ENCODE data around the gene NADSYN1.

NADSYN1 gene

GRCh38 chr11:71543866-71544265 lies 90.9 kb downstream of the NADSYN1 start:
- H3K9me3 Mint-ChIP-seq: peaks cover 10% of the 10 kb centered on the region
- H3K4me1 Mint-ChIP-seq: peaks cover 22% of the 10 kb centered on the region
- H3K4me3 Mint-ChIP-seq: no peak overlapping the region
- H3K27ac Mint-ChIP-seq: no peak overlapping the region
- H3K27me3 Mint-ChIP-seq (ENCODE audit: low read depth): peaks cover 11% of the 10 kb centered on the region
- peaks cover 4% of the 10 kb centered on the region for H3K36me3 Mint-ChIP-seq (ENCODE audit: low read depth)
- TF ChIP-seq CTCF (IDR thresholded peaks at IDR 0.05; ENCODE audit: unreplicated experiment in 3 of 3): no peak

- Mint-ChIP-seq H3K4me3 (no peak overlapping the region), H3K4me1 (peaks cover 18% of the 10 kb centered on the region), H3K9me3 (peaks cover 10% of the 10 kb centered on the region), H3K36me3 (ENCODE audit: low read depth) (peaks cover 4% of the 10 kb centered on the region), H3K27me3 (ENCODE audit: low read depth) (peaks cover 6% of the 10 kb centered on the region), H3K27ac (peak overlapping the region in 1 of 3 experiments; percentile 49)
- no peak for TF ChIP-seq CTCF (IDR thresholded peaks at IDR 0.05; ENCODE audit: unreplicated experiment in 3 of 3)
Measured at GRCh38 chr11:71544525-71545214, 91.7 kb downstream of the NADSYN1 start.

- Mint-ChIP-seq H3K27ac (peak overlapping the region in 1 of 3 experiments; percentile 49), H3K4me3 (no peak overlapping the region), H3K36me3 (ENCODE audit: low read depth) (peaks cover 4% of the 10 kb centered on the region), H3K9me3 (peaks cover 10% of the 10 kb centered on the region), H3K4me1 (peaks cover 18% of the 10 kb centered on the region), H3K27me3 (ENCODE audit: low read depth) (peaks cover 9% of the 10 kb centered on the region)
- no peak for TF ChIP-seq CTCF (IDR thresholded peaks at IDR 0.05; ENCODE audit: unreplicated experiment in 3 of 3)
Measured at GRCh38 chr11:71545405-71545966, 92.5 kb downstream of the NADSYN1 start.

- Mint-ChIP-seq H3K9me3 (peaks cover 10% of the 10 kb centered on the region), H3K27ac (no peak within 1 kb of the TSS), H3K4me1 (peaks cover 15% of the 10 kb centered on the region), H3K4me3 (no peak within 1 kb of the TSS), H3K36me3 (ENCODE audit: low read depth) (no peaks in the 10 kb centered on the region), H3K27me3 (ENCODE audit: low read depth) (peaks cover 9% of the 10 kb centered on the region)
- TF ChIP-seq CTCF (IDR thresholded peaks at IDR 0.05; ENCODE audit: unreplicated experiment in 3 of 3): no peak
Measured at GRCh38 chr11:71548120-71548519, 95.1 kb downstream of the NADSYN1 start, which contains the start of gene KRTAP5-9. TSS of gene KRTAP5-9 (plus strand) at chr11:71548420. CDS start at chr11:71548658, 238 bp downstream.

- peaks cover 9% of the 10 kb centered on the region for H3K4me1 Mint-ChIP-seq
- peaks cover 9% of the 10 kb centered on the region for H3K27me3 Mint-ChIP-seq (ENCODE audit: low read depth)
- no peak overlapping the region for H3K4me3 Mint-ChIP-seq
- H3K9me3 Mint-ChIP-seq: peaks cover 10% of the 10 kb centered on the region
- H3K36me3 Mint-ChIP-seq (ENCODE audit: low read depth): no peaks in the 10 kb centered on the region
- no peak for TF ChIP-seq CTCF (IDR thresholded peaks at IDR 0.05; ENCODE audit: unreplicated experiment in 3 of 3)
- H3K27ac Mint-ChIP-seq: no peak overlapping the region
Measured at GRCh38 chr11:71548716-71549151, 95.7 kb downstream of the NADSYN1 start.

All from nephron (organoid).